Hematopoietic multipotent progenitor cell treated with erythropoietin and hydrocortisone succinate and interleukin-3 and kit ligand, for 6 days (in vitro differentiated cells): ENCODE results near the gene CEP55.
A peak's percentile ranks its signal among the peaks of the same experiment; 100 is the strongest.

Experiments
- DNase-seq: peaks from one replicate; pipeline ENCODE4 v3.0.0-alpha.2; 2015

Gene CEP55

DNA sequence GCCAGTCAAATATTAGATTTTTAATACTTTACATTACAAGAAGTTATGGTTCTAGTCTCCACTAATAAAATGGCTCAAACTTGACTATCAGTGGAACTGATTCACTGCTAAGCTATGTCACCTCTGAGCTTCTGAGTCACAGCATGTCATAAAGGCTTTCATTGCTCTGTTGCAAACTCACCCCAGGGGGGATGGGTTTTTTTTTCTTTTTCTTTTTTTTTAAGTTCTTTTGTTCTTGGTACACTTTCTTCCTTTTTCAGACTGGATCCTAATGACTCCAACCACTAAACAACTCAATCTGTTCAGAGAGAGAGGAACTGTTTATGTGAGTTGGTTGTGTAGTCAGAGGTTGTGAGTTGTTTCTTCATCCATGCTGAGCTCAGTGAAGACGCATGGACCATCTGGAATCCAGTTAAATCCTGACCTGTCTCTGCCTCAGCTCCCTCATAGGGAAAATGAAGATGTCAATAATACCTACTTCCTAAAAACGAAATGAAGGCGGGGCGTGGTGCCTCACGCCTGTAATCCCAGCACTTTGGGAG, 25.2 kb upstream of the CEP55 start:
- no peak for DNase-seq

DNA sequence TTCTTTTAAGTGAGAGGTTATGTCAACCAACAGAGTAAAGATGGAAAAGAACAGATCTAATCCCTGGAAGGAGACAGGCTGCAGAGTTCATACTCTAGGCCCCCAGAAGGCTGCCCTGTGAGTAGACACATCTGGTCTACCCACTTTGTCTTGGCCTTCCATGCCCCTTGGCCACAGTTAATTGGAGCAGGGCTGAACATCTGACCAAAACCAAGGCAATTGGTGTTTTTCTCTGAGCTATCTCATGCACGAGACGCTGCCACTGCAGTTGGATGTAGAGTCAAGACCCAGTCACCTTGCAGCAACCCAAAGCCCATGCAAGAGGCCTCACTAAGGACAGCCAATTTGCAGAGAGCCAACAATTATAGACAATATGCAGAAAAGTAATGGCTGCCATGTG, 23.3 kb upstream of the CEP55 start:
- no peak for DNase-seq

GRCh38 chr10:93473804-93474472, 22.5 kb upstream of the CEP55 start:
- no peak for DNase-seq

DNA sequence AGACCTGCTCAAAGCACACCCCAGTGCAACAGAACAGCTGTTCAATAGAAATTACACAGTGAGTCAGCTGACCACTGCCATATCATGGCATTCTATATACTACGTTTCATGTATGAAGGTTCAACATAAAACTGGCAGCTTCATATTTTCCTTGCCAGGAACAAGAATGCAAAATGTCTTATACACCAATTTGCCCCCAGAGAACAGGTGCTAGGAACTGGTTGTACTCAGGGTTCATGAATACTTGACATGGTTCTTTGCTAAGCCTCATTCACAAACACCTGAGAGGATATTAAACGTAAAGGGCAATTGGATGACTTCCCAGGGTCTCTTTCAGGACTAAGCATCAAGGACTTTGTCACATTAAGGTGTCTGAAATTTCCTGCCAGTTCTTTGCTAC, 21.2 kb upstream of the CEP55 start:
- DNase-seq = no peak

GRCh38 chr10:93475871-93476270, 20.5 kb upstream of the CEP55 start:
- no peak for DNase-seq

DNA sequence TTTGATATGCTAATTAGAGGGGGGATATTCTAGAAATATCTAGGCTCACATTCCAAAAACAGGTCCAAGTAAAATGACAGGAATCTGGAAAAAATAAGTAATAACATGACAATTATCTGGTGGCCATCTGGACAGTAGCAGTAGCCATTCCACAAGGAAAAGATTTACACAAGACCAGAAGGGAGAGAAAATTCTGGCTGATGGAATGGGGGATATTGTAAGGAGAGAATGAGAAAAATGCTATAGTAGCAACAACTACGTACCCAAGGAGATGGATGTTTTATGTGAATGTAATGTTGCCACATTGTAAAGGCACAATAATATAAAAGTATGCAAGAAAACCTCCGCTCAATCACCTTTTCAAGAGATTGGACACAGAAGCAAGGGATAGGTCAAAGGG, 19.7 kb upstream of the CEP55 start:
- DNase-seq = no peak

- DNase-seq = no peak
Measured at GRCh38 chr10:93478873-93479272, 17.5 kb upstream of the CEP55 start.

- no peak for DNase-seq
Measured at GRCh38 chr10:93481637-93482144, 14.7 kb upstream of the CEP55 start.

- peak; percentile 83 for DNase-seq
Measured at GRCh38 chr10:93482145-93482834, 14.1 kb upstream of the CEP55 start, which contains the start of gene MYOF. TSS of gene MYOF (minus strand) at chr10:93482334. CDS start at chr10:93482194, 140 bp downstream.

DNA sequence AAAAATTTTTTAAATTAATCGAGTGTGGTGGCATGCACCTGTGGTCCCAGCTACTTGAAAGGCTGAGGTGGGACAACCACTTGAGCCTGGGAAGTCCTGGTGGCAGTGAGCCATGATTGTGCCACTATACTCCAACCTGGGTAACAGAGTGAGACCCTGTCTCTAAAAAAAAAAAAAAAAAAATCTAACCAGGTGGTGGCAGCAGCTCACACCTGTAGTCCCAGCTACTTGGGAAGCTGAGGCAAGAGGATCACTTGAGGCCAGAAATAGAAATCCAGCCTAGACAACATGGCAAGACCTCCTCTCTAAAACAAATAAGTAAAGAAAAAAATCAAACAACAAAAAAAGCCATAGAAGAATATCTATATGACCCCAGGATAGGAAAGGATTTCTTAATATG, 10.7 kb upstream of the CEP55 start:
- DNase-seq = no peak

GRCh38 chr10:93488956-93489528, 7.4 kb upstream of the CEP55 start:
- no peak for DNase-seq

- no peak for DNase-seq
Measured at GRCh38 chr10:93491602-93492121, 4.8 kb upstream of the CEP55 start.

GRCh38 chr10:93493162-93493561, 3.2 kb upstream of the CEP55 start:
- DNase-seq = no peak

DNA sequence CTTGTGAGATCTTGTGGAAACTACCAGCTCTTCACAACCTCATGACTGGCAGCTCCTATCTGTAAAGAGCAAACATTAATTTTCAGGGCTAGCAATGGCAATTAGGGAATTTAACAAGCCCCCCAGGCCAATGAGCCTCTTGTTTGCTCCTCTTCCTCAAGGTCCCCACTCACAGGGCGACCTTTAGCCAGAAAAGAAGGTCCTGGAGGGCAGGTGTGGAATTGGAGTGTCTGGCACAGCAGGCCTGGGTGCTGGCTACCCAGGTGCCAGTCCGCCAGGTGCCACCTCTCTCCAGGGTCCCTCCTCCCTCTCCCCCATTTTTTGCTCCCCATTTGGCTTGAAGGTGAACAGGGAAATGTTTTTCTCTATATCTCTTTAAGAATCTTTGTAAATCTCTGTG, 1.9 kb upstream of the CEP55 start:
- no peak for DNase-seq

DNA sequence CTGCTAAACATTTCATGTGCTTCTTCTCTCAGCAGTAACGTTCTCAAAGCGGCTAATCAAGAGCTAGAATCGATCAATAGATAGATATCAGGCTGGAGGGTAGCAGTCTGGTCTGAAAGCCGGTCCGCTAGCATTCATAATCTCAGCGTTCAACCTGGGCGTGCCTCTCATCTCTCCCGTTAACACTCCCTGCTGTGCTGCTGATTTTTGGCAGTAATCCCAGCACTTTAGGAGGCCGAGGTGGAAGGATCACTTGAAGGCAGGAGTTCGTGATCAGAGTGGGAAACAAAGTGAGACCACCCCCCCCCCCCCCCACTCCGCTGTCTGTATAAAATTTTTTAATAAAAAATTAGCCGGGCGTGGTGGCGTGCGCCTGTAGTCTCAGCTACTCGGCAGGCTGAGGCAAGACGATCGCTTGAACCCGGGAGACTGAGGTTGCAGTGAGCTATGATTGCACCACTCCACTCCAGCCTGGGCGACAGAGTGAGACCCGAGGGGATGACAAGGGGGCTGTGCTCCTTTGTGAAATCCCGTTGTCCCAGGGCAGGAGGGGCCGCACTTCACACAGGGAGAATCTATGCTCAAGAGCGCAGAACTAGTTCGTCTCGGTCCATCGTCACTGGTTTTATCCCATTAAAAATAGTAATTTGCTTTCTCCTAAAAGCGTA, 624 bp upstream of the CEP55 start:
- peak; percentile 65 for DNase-seq

DNA sequence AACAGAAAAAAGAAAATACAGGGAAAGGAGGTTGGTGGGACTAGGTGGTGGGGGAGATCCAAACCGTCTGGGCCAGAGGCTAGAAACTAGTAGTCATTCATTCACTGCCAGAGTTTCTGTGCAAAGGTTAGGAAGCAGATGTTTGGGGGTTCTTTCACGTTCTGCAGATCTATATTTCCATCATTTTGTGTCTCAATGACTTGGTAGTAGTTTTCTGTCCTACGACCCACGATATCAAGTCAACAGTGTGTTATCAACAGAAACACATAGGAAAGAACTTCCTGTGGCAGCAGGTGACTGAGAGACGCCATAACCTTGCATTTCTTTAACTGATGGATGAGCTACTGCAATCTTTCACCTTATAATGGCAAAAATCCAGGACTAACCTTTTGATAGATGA, 1.8 kb downstream of the CEP55 start:
- DNase-seq = peak; percentile 33

DNA sequence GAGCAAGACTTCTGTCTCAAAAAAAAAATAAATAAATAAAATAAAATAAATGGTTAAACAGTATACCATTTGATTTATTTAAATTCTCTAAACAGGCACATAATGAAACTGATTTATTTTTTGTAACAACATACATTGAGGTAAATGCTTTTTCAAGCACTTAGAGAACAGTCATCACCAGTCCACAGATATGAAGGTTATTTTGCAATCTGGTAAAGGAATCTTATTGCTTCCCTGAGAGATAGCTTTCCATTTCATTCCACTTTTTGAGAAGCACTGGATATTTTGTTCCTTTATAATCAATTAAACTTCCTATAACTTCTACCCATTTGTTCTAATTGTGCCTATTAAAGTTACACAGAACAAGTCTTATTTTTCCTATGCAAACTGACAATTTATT, 5.2 kb downstream of the CEP55 start:
- DNase-seq = no peak

DNA sequence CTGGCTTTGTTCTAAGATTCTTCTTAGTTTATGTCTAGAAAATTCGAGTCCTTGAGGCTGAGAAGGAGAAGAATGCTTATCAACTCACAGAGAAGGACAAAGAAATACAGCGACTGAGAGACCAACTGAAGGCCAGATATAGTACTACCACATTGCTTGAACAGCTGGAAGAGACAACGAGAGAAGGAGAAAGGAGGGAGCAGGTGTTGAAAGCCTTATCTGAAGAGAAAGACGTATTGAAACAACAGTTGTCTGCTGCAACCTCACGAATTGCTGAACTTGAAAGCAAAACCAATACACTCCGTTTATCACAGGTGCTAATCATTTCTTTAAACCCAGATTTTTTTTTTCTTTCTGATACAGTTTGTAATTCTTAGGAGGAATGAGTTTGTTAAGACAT, 6.7 kb downstream of the CEP55 start:
- DNase-seq = no peak

DNA sequence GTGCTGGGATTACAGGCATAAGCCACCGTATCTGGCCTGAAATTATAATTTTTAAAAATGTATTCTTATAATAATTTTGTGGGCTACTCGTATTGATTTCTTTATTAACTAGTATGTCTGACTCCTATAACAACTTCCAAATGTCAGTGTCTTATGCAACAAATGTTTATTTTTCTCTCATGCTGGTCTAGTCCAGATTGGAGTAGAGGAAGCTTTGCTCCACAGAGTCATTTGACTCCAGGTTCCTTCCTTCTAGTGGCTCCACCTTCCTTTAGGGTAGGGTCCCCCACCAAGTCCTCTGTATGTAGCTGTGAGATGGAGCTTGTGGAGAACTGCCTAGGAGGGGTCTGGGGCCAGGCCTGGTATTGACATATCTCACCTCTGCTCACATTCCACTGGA, 8.7 kb downstream of the CEP55 start:
- DNase-seq = no peak

- DNase-seq = no peak
Measured at GRCh38 chr10:93509816-93510215, 13.4 kb downstream of the CEP55 start.

GRCh38 chr10:93512565-93512964, 16.2 kb downstream of the CEP55 start:
- no peak for DNase-seq

- DNase-seq = no peak
Measured at GRCh38 chr10:93513091-93513490, 16.7 kb downstream of the CEP55 start.

GRCh38 chr10:93514521-93514920, 18.1 kb downstream of the CEP55 start:
- DNase-seq = no peak
